H1 (cell line): Measurements from ENCODE around the gene ATP8B2. TPM values are rescaled to one million over a fixed set of nuclear protein-coding genes. Genes with fewer than 3 reads are reported as not detected.

Experiments used
- CTCF ChIA-PET: fragments of 300-600 bp; sonication (Branson Sonifier 250); formaldehyde crosslinking; loops from one replicate; lab custom pipeline; 2021; ENCODE audit not compliant: partially characterized antibody; lab: Charles Lee
- POLR2A ChIA-PET: fragments of 300-600 bp; sonication (Branson Sonifier 250); formaldehyde crosslinking; loops from one replicate; lab custom pipeline; 2021; ENCODE audit warnings: inconsistent platforms; ENCODE audit not compliant: partially characterized antibody; lab: Charles Lee
- DNase-seq, 2 experiments: peaks; one replicate each; pipeline versions ENCODE4 v3.0.0 to v3.0.0-alpha.2; 2010 to 2022; ENCODE audit warnings: low spot score in 2 of 2, low read depth in 1 of 2, mixed read lengths in 1 of 2
- FAIRE-seq: peaks from 2 replicates; lab custom pipeline; 2011; peaks lifted over from hg19 to GRCh38; lab: Jason Lieb, UNC
- H2AFZ ChIP-seq: 2 replicates; pipeline ENCODE4 v1.8.1; 2012; ENCODE audit warnings: low read length, inconsistent platforms
- H2AK5ac ChIP-seq: 2 replicates; pipeline ENCODE4 v1.6.1; 2013; ENCODE audit warnings: low read depth, low read length
- H2BK120ac ChIP-seq: replicated peaks from 2 replicates; pipeline ENCODE3; 2013; ENCODE audit warnings: low read depth, low read length, inconsistent platforms
- H2BK12ac ChIP-seq: 2 replicates; pipeline ENCODE4 v1.6.1; 2013; ENCODE audit warnings: low read depth, low read length
- H2BK15ac ChIP-seq: 2 replicates; pipeline ENCODE4 v1.6.1; 2013; ENCODE audit warnings: low read length
- H2BK20ac ChIP-seq: 2 replicates; pipeline ENCODE4 v1.6.1; 2013; ENCODE audit warnings: low read length
- H2BK5ac ChIP-seq: 2 replicates; pipeline ENCODE4 v1.6.1; 2013; ENCODE audit warnings: low read depth, low read length
- H3K14ac ChIP-seq: 2 replicates; pipeline ENCODE4 v1.6.1; 2013; ENCODE audit warnings: inconsistent platforms; ENCODE audit not compliant: insufficient read length
- H3K18ac ChIP-seq: 2 replicates; pipeline ENCODE4 v1.6.1; 2013; ENCODE audit warnings: low read length; ENCODE audit errors: extremely low read depth
- H3K23ac ChIP-seq: 2 replicates; pipeline ENCODE4 v1.6.1; 2013; ENCODE audit warnings: inconsistent platforms; ENCODE audit not compliant: insufficient read length
- H3K23me2 ChIP-seq: 2 replicates; pipeline ENCODE4 v1.6.1; 2013; ENCODE audit warnings: low read depth, low read length
- H3K27ac ChIP-seq: 2 replicates; pipeline ENCODE4 v1.6.1; 2011; ENCODE audit warnings: low read depth, low read length, inconsistent platforms
- H3K27me3 ChIP-seq, 4 experiments: replicated peaks in 1 of 4; 1 replicate in 1 of 4; 2 replicates in 3 of 4; pipeline versions ENCODE4 v1.6.1 to v1.8.1; 2011 to 2013; ENCODE audit warnings: low read length in 3 of 4, mild to moderate bottlenecking in 3 of 4, inconsistent platforms in 2 of 4, mixed read lengths in 2 of 4, moderate library complexity in 1 of 4; ENCODE audit not compliant: control insufficient read depth in 3 of 4, insufficient read depth in 3 of 4; ENCODE audit errors: extremely low read depth in 1 of 4
- H3K36me3 ChIP-seq, 4 experiments: 2 replicates each; pipeline versions ENCODE4 v1.6.1 to v1.8.1; 2011 to 2013; ENCODE audit warnings: mild to moderate bottlenecking in 4 of 4, low read length in 3 of 4, moderate library complexity in 2 of 4, control low read depth in 1 of 4, inconsistent platforms in 1 of 4; ENCODE audit not compliant: insufficient read depth in 4 of 4, control insufficient read depth in 2 of 4
- H3K4ac ChIP-seq: replicated peaks from 2 replicates; pipeline ENCODE3; 2013; ENCODE audit warnings: low read length, low read depth, mixed read lengths, inconsistent platforms; ENCODE audit not compliant: insufficient read length
- H3K4me1 ChIP-seq, 4 experiments: replicated peaks in 1 of 4; 1 replicate in 1 of 4; 2 replicates in 3 of 4; pipeline versions ENCODE4 v1.6.1 to v1.8.1; 2011 to 2013; ENCODE audit warnings: low read length in 3 of 4, inconsistent platforms in 2 of 4, mixed read lengths in 1 of 4; ENCODE audit not compliant: insufficient read depth in 4 of 4, control insufficient read depth in 3 of 4
- H3K4me2 ChIP-seq, 2 experiments: 2 replicates each; pipeline versions ENCODE4 v1.6.1 to v1.8.1; 2011 to 2013; ENCODE audit warnings: low read depth in 2 of 2, low read length in 2 of 2, control low read depth in 1 of 2, inconsistent platforms in 1 of 2, mild to moderate bottlenecking in 1 of 2; ENCODE audit not compliant: insufficient read depth in 1 of 2
- H3K4me3 ChIP-seq, 4 experiments: fragments of 200-600, 300-600 bp in 1 of 4; sonication (generic), shearing (Covaris generic), sonication (Bioruptor Twin) in 1 of 4; 2 replicates each; pipeline versions ENCODE4 v1.5.1 to v1.8.1; 2011 to 2016; ENCODE audit warnings: low read length in 4 of 4, low read depth in 3 of 4, control low read depth in 2 of 4, inconsistent platforms in 2 of 4, mild to moderate bottlenecking in 2 of 4, mixed read lengths in 1 of 4, moderate library complexity in 1 of 4; ENCODE audit not compliant: insufficient read depth in 2 of 4; ENCODE audit errors: extremely low read depth in 1 of 4
- H3K56ac ChIP-seq: replicated peaks from 2 replicates; pipeline ENCODE3; 2013; ENCODE audit warnings: low read depth, mild to moderate bottlenecking, mixed read lengths, low read length, inconsistent platforms; ENCODE audit not compliant: insufficient read length
- H3K79me1 ChIP-seq: 2 replicates; pipeline ENCODE4 v1.6.1; 2013; ENCODE audit warnings: low read depth, low read length, control low read depth
- H3K79me2 ChIP-seq, 2 experiments: 2 replicates each; pipeline versions ENCODE4 v1.6.1 to v1.8.1; 2012 to 2013; ENCODE audit warnings: low read length in 2 of 2, mild to moderate bottlenecking in 2 of 2, inconsistent platforms in 1 of 2; ENCODE audit not compliant: insufficient read depth in 2 of 2, control insufficient read depth in 1 of 2
- H3K9ac ChIP-seq, 4 experiments: replicated peaks in 1 of 4; 1 replicate in 1 of 4; 2 replicates in 3 of 4; pipeline versions ENCODE4 v1.6.1 to v1.8.1; 2011 to 2013; ENCODE audit warnings: low read depth in 3 of 4, low read length in 3 of 4, control low read depth in 2 of 4, mild to moderate bottlenecking in 2 of 4, moderate library complexity in 2 of 4, inconsistent platforms in 1 of 4; ENCODE audit errors: extremely low read depth in 1 of 4
- H3K9me3 ChIP-seq, 2 experiments: 2 replicates each; pipeline versions ENCODE4 v1.6.1 to v1.8.1; 2012 to 2013; ENCODE audit warnings: mild to moderate bottlenecking in 2 of 2, moderate library complexity in 2 of 2, control low read depth in 1 of 2, inconsistent platforms in 1 of 2, low read depth in 1 of 2, low read length in 1 of 2, mixed read lengths in 1 of 2; ENCODE audit not compliant: insufficient read depth in 2 of 2
- H4K20me1 ChIP-seq, 2 experiments: replicated peaks in 1 of 2; 2 replicates each; pipeline versions ENCODE3 to v1.8.1; 2011 to 2013; ENCODE audit warnings: inconsistent platforms in 2 of 2, low read length in 2 of 2, mild to moderate bottlenecking in 1 of 2; ENCODE audit not compliant: insufficient read depth in 2 of 2, control insufficient read depth in 1 of 2
- H4K5ac ChIP-seq: 2 replicates; pipeline ENCODE4 v1.6.1; 2013; ENCODE audit warnings: low read length, low read depth, mixed read lengths, inconsistent platforms; ENCODE audit not compliant: insufficient read length
- H4K8ac ChIP-seq: 2 replicates; pipeline ENCODE4 v1.8.0; 2013; ENCODE audit warnings: mild to moderate bottlenecking, moderate library complexity, low read length, inconsistent platforms; ENCODE audit not compliant: insufficient read depth; ENCODE audit errors: extremely low read depth
- H4K91ac ChIP-seq: replicated peaks from 2 replicates; pipeline ENCODE3; 2013; ENCODE audit warnings: low read length, mixed read lengths, inconsistent platforms; ENCODE audit not compliant: insufficient read length
- CBX5 ChIP-seq: fragments of 300-800, 300-1000 bp; sonication (generic); IDR thresholded peaks from 2 replicates; pipeline ENCODE4 v1.7.1; 2016; ENCODE audit warnings: antibody characterized with exemption, low read length, low read depth
- CEBPB ChIP-seq: IDR thresholded peaks from 2 replicates; pipeline ENCODE4 v1.6.1; 2012; ENCODE audit warnings: low read depth, low read length
- EP300 ChIP-seq, 2 experiments: IDR thresholded peaks; 1 replicate in 1 of 2; 2 replicates in 1 of 2; pipeline ENCODE4 v1.6.1; 2011 to 2012; ENCODE audit warnings: low read depth in 2 of 2, low read length in 2 of 2, mild to moderate bottlenecking in 2 of 2, borderline replicate concordance in 1 of 2, inconsistent platforms in 1 of 2, moderate library complexity in 1 of 2
- JUND ChIP-seq: IDR thresholded peaks from 2 replicates; pipeline ENCODE4 v1.6.1; 2011; ENCODE audit warnings: mild to moderate bottlenecking, improper control_type of control experiment, low read length
- RAD21 ChIP-seq, 2 experiments: IDR thresholded peaks in 1 of 2; conservative IDR thresholded peaks in 1 of 2; 2 replicates each; pipeline ENCODE4 v1.6.1; 2011; ENCODE audit warnings: low read depth in 2 of 2, low read length in 2 of 2, improper control_type of control experiment in 1 of 2, inconsistent platforms in 1 of 2, mild to moderate bottlenecking in 1 of 2, moderate library complexity in 1 of 2
- RBBP5 ChIP-seq: IDR thresholded peaks from 2 replicates; pipeline ENCODE4 v1.7.1; 2012; ENCODE audit warnings: low read depth, mild to moderate bottlenecking, inconsistent platforms, low read length, moderate library complexity, borderline replicate concordance
- SIRT6 ChIP-seq: IDR thresholded peaks from one replicate; pipeline ENCODE4 v1.7.1; 2012; ENCODE audit warnings: low read length, inconsistent platforms
- SP1 ChIP-seq: IDR thresholded peaks from 2 replicates; pipeline ENCODE4 v1.6.1; 2011; ENCODE audit warnings: low read depth, low read length
- TAF7 ChIP-seq: optimal IDR thresholded peaks from 2 replicates; pipeline ENCODE3; 2011; ENCODE audit warnings: low read depth, mild to moderate bottlenecking, inconsistent platforms, low read length, moderate library complexity, borderline replicate concordance
- WGBS, 2 experiments: shearing (Covaris generic) in 1 of 2; methylation state at CpG; one replicate each; pipeline versions ENCODE4 v1.1.6 to v1.1.7; 2013 to 2015; ENCODE audit warnings: low lambda C conversion rate in 2 of 2, mixed read lengths in 2 of 2, inconsistent platforms in 1 of 2, low coverage in 1 of 2, missing lambda C conversion rate in 1 of 2; ENCODE audit not compliant: insufficient replicate concordance in 2 of 2, insufficient coverage in 1 of 2, insufficient read length in 1 of 2; ENCODE audit errors: extremely low coverage in 1 of 2, missing lambda C conversion rate in 1 of 2; 5-methylcytosine and 5-hydroxymethylcytosine counted together
- polyA plus RNA-seq, 7 experiments: library from polyadenylated mRNA; depleted of rRNA in 3 of 7; stranded (reverse) in 5 of 7; unstranded in 2 of 7; fragments of >200 nt in 5 of 7; fragments of 200-250 nt in 2 of 7; gene quantifications; 1 replicate in 5 of 7; 2 replicates in 1 of 7; 4 replicates in 1 of 7; pipeline versions ENCODE4 v1.2.1 to v1.2.3, GENCODE V29; 2011 to 2013; ENCODE audit warnings: missing spikeins in 2 of 7, mixed read lengths in 2 of 7
- total RNA-seq: library from RNA; stranded (reverse); fragmentation: NEBNext Ultra II Directional; extraction: Animal tissue kit (Norgen Biotek cat#: 25700); gene quantifications from 2 replicates; pipeline ENCODE4 v1.2.1, GENCODE V29; 2021
- TF ChIP-seq, protein P1 (sequence below): IDR thresholded peaks from 2 replicates; pipeline ENCODE4 v1.6.1; 2012; ENCODE audit warnings: inconsistent platforms
- TF ChIP-seq, protein P2 (sequence below): IDR thresholded peaks from 2 replicates; pipeline ENCODE4 v1.6.1; 2012; ENCODE audit warnings: low read length, inconsistent platforms

ATP8B2 gene
- total and polyA plus RNA-seq, 2 of the 8 experiments (the other 6 are each of a cell fraction or from before 2014, with no cell fraction given) = 61.4 to 70.1 TPM

DNA sequence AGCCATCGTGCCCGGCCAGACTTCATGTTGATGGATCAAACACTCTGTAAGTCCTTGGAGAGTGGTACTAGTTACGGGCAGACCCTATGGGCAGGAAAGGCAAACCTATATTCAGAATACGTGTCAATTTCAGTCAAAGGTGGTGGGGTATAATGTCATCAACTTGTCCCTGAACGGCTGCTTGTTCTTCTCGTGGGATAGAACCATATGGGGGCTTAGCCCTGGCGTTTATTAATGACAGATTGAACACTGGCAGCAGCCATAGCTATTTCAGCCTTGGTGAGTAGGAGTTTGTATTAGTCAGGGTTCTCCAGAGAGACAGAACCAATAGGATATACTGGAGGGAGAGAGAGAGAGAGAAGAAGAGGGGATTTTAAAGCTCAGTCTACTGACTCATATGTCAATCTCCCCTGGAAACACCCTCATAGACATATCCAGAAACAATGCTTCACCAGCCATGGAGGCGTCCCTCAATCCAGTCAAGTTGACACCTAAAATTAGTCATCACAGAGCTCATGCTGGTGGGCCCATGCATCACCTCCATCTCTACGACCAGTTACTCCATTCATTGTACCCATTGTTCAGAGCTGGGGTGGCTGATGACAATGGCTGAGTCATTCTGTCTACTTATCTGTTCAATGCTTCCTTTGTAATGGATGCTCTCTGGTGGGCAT is 20.5 kb upstream of the ATP8B2 start:
- DNase-seq (no peak), FAIRE-seq (no peak)
- H3K18ac ChIP-seq = no peak overlapping the region
- no peak overlapping the region for H2BK15ac ChIP-seq
- TF ChIP-seq TAF7 (no peak), CEBPB (no peak), RBBP5 (no peak), SP1 (no peak), CBX5 (no peak), JUND (no peak), SIRT6 (no peak), EP300 (IDR thresholded peaks at IDR 0.05; ENCODE audit: borderline replicate concordance in 1 of 2, low read depth in 2 of 2, low read length in 2 of 2) (no peak), RAD21 (IDR thresholded peaks at IDR 0.05 in 1 of 2, conservative IDR thresholded peaks at IDR 0.05 in 1 of 2; ENCODE audit: low read depth in 2 of 2, low read length in 2 of 2) (no peak)
- TF ChIP-seq, protein P1, sequence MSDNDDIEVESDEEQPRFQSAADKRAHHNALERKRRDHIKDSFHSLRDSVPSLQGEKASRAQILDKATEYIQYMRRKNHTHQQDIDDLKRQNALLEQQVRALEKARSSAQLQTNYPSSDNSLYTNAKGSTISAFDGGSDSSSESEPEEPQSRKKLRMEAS = no peak
- TF ChIP-seq, protein P2, sequence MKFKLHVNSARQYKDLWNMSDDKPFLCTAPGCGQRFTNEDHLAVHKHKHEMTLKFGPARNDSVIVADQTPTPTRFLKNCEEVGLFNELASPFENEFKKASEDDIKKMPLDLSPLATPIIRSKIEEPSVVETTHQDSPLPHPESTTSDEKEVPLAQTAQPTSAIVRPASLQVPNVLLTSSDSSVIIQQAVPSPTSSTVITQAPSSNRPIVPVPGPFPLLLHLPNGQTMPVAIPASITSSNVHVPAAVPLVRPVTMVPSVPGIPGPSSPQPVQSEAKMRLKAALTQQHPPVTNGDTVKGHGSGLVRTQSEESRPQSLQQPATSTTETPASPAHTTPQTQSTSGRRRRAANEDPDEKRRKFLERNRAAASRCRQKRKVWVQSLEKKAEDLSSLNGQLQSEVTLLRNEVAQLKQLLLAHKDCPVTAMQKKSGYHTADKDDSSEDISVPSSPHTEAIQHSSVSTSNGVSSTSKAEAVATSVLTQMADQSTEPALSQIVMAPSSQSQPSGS = no peak
- H3K4me1 ChIP-seq = no peaks in the 10 kb centered on the region
- no peaks in the 10 kb centered on the region for H3K36me3 ChIP-seq
- H3K4me3 ChIP-seq = no peak overlapping the region
- H3K23me2 ChIP-seq = no peaks in the 10 kb centered on the region
- H3K9ac ChIP-seq = no peak overlapping the region
- ChIA-PET POLR2A (interaction anchor here (0.9 kb wide), 1 partner anchor 16 kb away, joined by 3 read pairs; the partner anchor contains the start of gene AQP10), CTCF (interaction anchor here (1.0 to 3.4 kb wide), 3 partner anchors 19 to 31 kb away, joined by 4 to 9 read pairs (median 7); no protein-coding TSS in a partner anchor)
- WGBS, 2 experiments = 81% methylated on average over 9 of the region's 9 CpGs; no CpG with 5 or more reads in 1 of the 2 experiments
- H3K23ac ChIP-seq = no peak overlapping the region
- H3K4me2 ChIP-seq = no peak overlapping the region
- H3K4ac ChIP-seq = no peak overlapping the region
- H3K79me2 ChIP-seq = no peaks in the 10 kb centered on the region
- no peak overlapping the region for H2BK12ac ChIP-seq
- H3K27me3 ChIP-seq = no peaks in the 10 kb centered on the region
- no peak overlapping the region for H3K14ac ChIP-seq
- no peak overlapping the region for H2AK5ac ChIP-seq
- no peak overlapping the region for H4K5ac ChIP-seq
- no peaks in the 10 kb centered on the region for H3K9me3 ChIP-seq
- H4K91ac ChIP-seq = no peak overlapping the region
- H2AFZ ChIP-seq = no peak overlapping the region
- H2BK20ac ChIP-seq = no peak overlapping the region
- H4K20me1 ChIP-seq = no peaks in the 10 kb centered on the region
- H4K8ac ChIP-seq = no peak overlapping the region
- no peak overlapping the region for H3K56ac ChIP-seq
- no peak overlapping the region for H2BK5ac ChIP-seq
- H2BK120ac ChIP-seq = no peak overlapping the region
- no peak overlapping the region for H3K27ac ChIP-seq
- no peaks in the 10 kb centered on the region for H3K79me1 ChIP-seq
